Chondrocyte (in vitro differentiated cells): Measurements from ENCODE around the gene C3AR1. TPM values are rescaled to one million over a fixed set of nuclear protein-coding genes. Genes with fewer than 3 reads are reported as not detected.
A peak's percentile ranks its signal among the peaks of the same experiment; 100 is the strongest.

ENCODE experiments used
- DNase-seq: peaks from one replicate; pipeline ENCODE4 v3.0.0; 2021; ENCODE audit warnings: mixed read lengths, low spot score
- H3K27ac Mint-ChIP-seq: one replicate; pipeline ENCODE4 v1.8.0; 2021; ENCODE audit warnings: mild to moderate bottlenecking, moderate library complexity, mixed read lengths; ENCODE audit not compliant: unreplicated experiment
- H3K27me3 Mint-ChIP-seq: 2 replicates; pipeline ENCODE4 v1.8.0; 2021; ENCODE audit warnings: low read depth, mixed read lengths
- H3K36me3 Mint-ChIP-seq: 2 replicates; pipeline ENCODE4 v1.8.0; 2021; ENCODE audit warnings: low read depth, mixed read lengths
- H3K4me1 Mint-ChIP-seq: 2 replicates; pipeline ENCODE4 v1.8.0; 2021; ENCODE audit warnings: low read depth, mild to moderate bottlenecking, mixed read lengths
- H3K4me3 Mint-ChIP-seq: one replicate; pipeline ENCODE4 v1.8.0; 2021; ENCODE audit warnings: mild to moderate bottlenecking, moderate library complexity, mixed read lengths; ENCODE audit not compliant: unreplicated experiment
- H3K9me3 Mint-ChIP-seq: 2 replicates; pipeline ENCODE4 v1.8.0; 2021; ENCODE audit warnings: low read depth, mixed read lengths
- CTCF ChIP-seq: fragments of 200-600 bp; sonication (generic); IDR thresholded peaks from 2 replicates; pipeline ENCODE4 v1.5.0; 2021; ENCODE audit warnings: antibody characterized with exemption, mild to moderate bottlenecking, moderate library complexity
- total RNA-seq: library from RNA; stranded (reverse); gene quantifications from 3 replicates; pipeline ENCODE4 v1.2.1, GENCODE V29; 2021

Gene C3AR1
- total RNA-seq, 1 donor from 2014 or later = 0.27 TPM

GRCh38 chr12:8038659-8039114 lies 27.5 kb downstream of the C3AR1 start:
- Mint-ChIP-seq H3K27ac (peak overlapping the region; percentile 86), H3K4me3 (peak overlapping the region; percentile 57), H3K9me3 (no peaks in the 10 kb centered on the region), H3K4me1 (peaks cover 56% of the 10 kb centered on the region), H3K36me3 (peaks cover 19% of the 10 kb centered on the region), H3K27me3 (no peaks in the 10 kb centered on the region)
- no peak for DNase-seq
- no peak for TF ChIP-seq CTCF

DNA sequence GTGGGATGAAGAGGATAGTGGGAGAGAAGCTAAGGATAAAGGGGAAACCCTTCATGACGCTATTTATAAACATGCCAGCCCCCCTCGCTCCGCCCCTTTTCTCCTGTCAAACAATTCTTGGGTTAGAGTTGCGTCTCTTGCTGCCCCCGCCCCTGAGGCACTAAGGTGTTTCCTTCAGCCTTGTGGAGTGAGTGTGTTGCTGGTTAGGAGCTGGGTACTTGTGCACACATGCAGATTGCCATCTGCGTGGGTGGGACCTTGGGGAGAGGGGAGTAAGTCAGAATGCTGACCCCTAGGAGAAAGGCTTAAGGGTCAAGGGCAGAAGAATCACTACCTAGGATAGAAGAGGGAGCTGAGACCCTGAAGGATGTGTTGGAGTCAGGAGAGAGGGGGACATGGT lies 28.2 kb downstream of the C3AR1 start:
- Mint-ChIP-seq H3K4me1 (peaks cover 63% of the 10 kb centered on the region), H3K4me3 (no peak overlapping the region), H3K27ac (peak overlapping the region; percentile 86), H3K27me3 (no peaks in the 10 kb centered on the region), H3K9me3 (no peaks in the 10 kb centered on the region), H3K36me3 (peaks cover 14% of the 10 kb centered on the region)
- no peak for DNase-seq
- no peak for TF ChIP-seq CTCF

- Mint-ChIP-seq H3K27me3 (no peaks in the 10 kb centered on the region), H3K9me3 (no peaks in the 10 kb centered on the region), H3K36me3 (peaks cover 8% of the 10 kb centered on the region), H3K27ac (peak overlapping the region; percentile 34), H3K4me1 (peaks cover 63% of the 10 kb centered on the region), H3K4me3 (no peak overlapping the region)
- DNase-seq = no peak
- TF ChIP-seq CTCF = no peak
Measured at GRCh38 chr12:8037046-8037663, 29.0 kb downstream of the C3AR1 start.

DNA sequence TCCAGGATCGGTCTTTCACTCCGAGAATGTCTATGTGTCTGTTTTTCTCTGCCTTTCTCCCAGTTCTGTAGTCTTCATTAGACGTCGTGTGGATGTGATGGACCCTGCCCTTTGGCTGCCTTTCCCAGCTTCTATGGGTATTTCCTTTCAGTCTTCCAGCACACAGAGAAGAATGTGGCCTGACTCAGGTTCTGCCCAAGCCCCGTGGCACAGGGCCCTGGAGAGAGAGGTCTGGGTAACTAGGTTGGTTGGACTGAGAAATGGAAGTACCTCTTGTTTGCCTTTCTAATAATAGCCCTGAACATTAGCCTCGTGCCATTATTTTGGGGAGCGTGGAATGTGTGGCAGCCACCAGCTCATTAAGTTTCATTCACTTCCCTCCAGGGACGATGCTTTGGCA lies 29.8 kb downstream of the C3AR1 start:
- DNase-seq = no peak
- Mint-ChIP-seq H3K36me3 (peaks cover 5% of the 10 kb centered on the region), H3K27me3 (no peaks in the 10 kb centered on the region), H3K9me3 (no peaks in the 10 kb centered on the region), H3K4me3 (no peak overlapping the region), H3K27ac (peak overlapping the region; percentile 77), H3K4me1 (peaks cover 68% of the 10 kb centered on the region)
- TF ChIP-seq CTCF = no peak

DNA sequence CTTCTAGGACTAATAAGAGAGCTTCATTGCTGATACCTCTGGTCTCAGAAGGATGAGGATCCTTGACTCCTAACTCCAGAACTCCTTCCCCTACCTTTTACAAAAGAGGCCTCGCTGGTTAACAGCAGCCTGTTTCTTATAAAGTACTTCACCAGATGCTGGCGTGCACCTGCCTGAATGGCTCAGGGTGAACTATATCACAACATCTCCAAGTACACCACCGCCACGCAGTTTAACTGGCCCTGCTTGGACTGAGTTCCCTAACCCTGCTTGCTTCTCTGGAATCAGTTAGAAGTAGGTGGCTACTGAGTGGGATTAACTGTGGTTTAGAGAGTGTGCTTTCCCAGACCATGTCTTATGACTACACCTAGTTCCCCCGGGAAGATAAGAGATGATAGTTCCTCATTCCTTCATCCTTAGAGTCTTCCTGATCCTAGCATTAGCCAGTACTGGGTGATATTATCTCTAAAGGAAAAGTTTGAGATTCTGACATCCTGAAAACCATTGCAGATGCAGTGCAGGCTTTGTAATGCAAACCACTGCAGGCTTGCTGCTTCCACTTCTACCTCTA lies 30.6 kb downstream of the C3AR1 start:
- TF ChIP-seq CTCF = no peak
- H3K4me1 Mint-ChIP-seq = peaks cover 68% of the 10 kb centered on the region

More for the DNA sequence above, 30.6 kb downstream of the C3AR1 start:
- H3K27ac Mint-ChIP-seq = peak overlapping the region; percentile 77
- peaks cover 3% of the 10 kb centered on the region for H3K36me3 Mint-ChIP-seq
- H3K4me3 Mint-ChIP-seq = peak overlapping the region; percentile 87
- no peaks in the 10 kb centered on the region for H3K27me3 Mint-ChIP-seq
- DNase-seq = no peak
- H3K9me3 Mint-ChIP-seq = no peaks in the 10 kb centered on the region
